ENCODE data around the gene ZNF571. TPM values are rescaled to one million over a fixed set of nuclear protein-coding genes. Genes with fewer than 3 reads are reported as not detected.

Gene ZNF571
- 17.5 TPM for total RNA-seq

DNA sequence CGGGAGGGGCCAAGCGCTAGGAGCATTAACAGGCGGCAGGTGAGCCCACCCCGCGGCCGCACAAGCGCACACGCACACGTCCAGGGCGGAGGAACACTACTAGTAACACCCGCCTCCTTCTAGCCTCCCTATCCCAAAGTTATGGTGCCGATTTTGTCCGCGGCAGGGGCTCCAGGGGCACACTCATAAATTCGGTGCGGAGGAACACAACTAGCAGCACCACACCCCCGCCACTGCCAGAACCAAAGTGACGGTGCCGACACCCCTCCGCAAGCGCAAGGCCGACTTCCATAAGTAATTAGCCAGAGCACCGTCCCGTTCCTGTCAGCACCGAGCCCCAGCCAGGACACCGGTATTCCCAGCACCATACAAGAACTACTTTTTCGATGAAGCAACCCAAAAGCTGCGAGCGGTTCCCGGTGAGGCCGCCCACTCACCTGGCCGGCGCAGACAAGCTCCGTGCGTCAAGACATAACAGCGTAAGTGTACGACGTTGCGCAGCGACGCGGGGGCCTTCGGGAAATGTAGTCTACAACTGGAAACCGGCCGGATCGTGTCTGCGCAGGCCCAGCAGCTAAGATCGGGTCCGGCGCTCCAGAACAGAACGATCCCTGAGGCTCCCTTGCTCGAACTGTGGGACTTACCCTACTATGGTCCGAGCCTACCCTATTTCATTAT, at the start of gene ZNF571, which contains the start of gene ZNF540:
Gene ZNF571, minus strand, starts transcription at position 489 of the 678 bp plus-strand sequence. CDS start 8,116 bp downstream, outside the sequence.
Gene ZNF540, plus strand, starts transcription at position 573 of the 678 bp plus-strand sequence. CDS start 3,572 bp downstream, outside the sequence.

Other genes starting within 250 kb of the ZNF571 start
- 32.9 TPM for gene ZNF527, start 223.7 kb downstream of the ZNF571 start, total RNA-seq
- gene ZNF569, start 127.3 kb downstream of the ZNF571 start, total RNA-seq = 35.4 TPM
- 28.8 TPM for gene ZNF570, start 125.4 kb downstream of the ZNF571 start, total RNA-seq
- 58.5 TPM for gene ZNF793, start 87.9 kb downstream of the ZNF571 start, total RNA-seq
- 24.7 TPM for gene ZNF540, start 84 bp upstream of the ZNF571 start, total RNA-seq
- 109 TPM for gene ZFP30, start 60.7 kb upstream of the ZNF571 start, total RNA-seq
- 24.1 TPM for gene ZNF607, start 125.0 kb upstream of the ZNF571 start, total RNA-seq
- gene ZNF573, start 184.8 kb upstream of the ZNF571 start, total RNA-seq = 47.0 TPM

Data from parietal lobe (tissue), 1 donor.